ENCODE results near the gene EP400. TPM values are rescaled to one million over a fixed set of nuclear protein-coding genes. Genes with fewer than 3 reads are reported as not detected.
A peak's percentile ranks its signal among the peaks of the same experiment; 100 is the strongest.

The EP400 gene
- total and polyA plus RNA-seq, 4 donors = 11.4 to 47.8 (median 25.7) TPM

- Histone ChIP-seq H3K27me3 (ENCODE audit: control insufficient read depth in 3 of 3, insufficient read depth in 3 of 3, low read length in 2 of 3) (no peaks in the 10 kb centered on the region), H3K27ac (ENCODE audit: low read depth in 1 of 2, low read length in 1 of 2) (peak overlapping the region; percentile 89 to 91), H3K9ac (ENCODE audit: insufficient read depth in 1 of 2, low read length in 2 of 2) (no peak overlapping the region), H3K4me1 (ENCODE audit: control insufficient read depth in 5 of 5, insufficient read depth in 5 of 5, low read length in 5 of 5) (peaks cover 0 to 10% (median 0%) of the 10 kb centered on the region in 5 donors), H3K4me3 (peak overlapping the region; percentile 71), H3K36me3 (ENCODE audit: control insufficient read depth in 4 of 4, insufficient read depth in 4 of 4, low read length in 4 of 4) (peaks cover 8 to 11% (median 10%) of the 10 kb centered on the region in 4 donors), H3K9me3 (ENCODE audit: control insufficient read depth in 4 of 4, insufficient read depth in 3 of 4, low read length in 3 of 4) (no peaks in the 10 kb centered on the region)
- DNase-seq = peak in 1 of 3 donors; percentile 42
- WGBS, 2 donors = 29 to 33% methylated on average over 32 to 33 of the region's 33 CpGs
- TF ChIP-seq, protein P1, sequence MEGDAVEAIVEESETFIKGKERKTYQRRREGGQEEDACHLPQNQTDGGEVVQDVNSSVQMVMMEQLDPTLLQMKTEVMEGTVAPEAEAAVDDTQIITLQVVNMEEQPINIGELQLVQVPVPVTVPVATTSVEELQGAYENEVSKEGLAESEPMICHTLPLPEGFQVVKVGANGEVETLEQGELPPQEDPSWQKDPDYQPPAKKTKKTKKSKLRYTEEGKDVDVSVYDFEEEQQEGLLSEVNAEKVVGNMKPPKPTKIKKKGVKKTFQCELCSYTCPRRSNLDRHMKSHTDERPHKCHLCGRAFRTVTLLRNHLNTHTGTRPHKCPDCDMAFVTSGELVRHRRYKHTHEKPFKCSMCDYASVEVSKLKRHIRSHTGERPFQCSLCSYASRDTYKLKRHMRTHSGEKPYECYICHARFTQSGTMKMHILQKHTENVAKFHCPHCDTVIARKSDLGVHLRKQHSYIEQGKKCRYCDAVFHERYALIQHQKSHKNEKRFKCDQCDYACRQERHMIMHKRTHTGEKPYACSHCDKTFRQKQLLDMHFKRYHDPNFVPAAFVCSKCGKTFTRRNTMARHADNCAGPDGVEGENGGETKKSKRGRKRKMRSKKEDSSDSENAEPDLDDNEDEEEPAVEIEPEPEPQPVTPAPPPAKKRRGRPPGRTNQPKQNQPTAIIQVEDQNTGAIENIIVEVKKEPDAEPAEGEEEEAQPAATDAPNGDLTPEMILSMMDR (IDR thresholded peaks at IDR 0.05; ENCODE audit: control extremely low read depth, extremely low read depth) = no peak
- peak; percentile 4 for ATAC-seq (ENCODE audit: insufficient read depth, low FRiP score)
Observed at GRCh38 chr12:131928080-131928710, 21.5 kb upstream of the EP400 start.

DNA sequence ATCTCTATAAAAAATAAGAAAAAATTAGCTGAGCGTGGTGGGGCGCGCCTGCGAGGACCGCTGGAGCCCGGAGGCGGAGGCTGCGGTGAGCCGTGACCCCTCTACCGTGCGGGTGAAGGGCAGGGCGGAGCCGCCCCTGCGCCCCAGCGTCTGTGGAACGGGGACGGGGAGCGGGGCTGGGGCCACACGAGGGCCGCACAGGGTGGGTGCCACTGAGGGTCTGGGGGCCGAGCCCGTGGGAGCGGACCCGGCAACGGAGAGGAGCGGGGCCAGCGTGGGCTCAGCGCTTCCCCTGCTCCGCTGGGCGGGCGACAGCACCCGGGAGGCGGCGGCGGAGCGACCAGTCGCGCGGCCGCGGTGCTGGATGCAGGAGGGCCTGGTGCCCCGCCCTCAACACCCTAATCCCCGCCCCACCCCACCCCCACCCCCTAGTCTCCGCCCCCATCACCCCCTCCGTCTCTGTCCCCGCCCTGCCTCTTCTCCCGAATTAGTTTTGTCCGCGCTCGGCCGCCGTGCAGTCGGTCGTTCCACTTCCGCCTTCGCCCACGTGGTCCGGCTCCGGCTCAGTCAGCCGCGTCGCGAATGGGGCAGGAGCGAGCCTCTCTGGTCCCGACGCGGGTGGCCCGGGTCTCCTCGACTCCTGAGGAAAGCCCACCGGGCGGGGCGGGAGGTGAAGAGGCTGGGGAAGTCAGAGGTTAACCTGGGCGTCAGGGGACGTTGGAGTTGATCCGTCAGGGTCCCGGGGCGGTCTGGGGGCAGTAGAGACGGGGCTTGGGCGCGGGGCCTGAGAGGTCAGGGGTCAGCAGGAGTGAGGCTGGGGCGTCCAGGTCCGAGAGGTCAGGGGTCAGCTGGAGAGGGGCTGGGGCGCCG lies 20.8 kb upstream of the EP400 start, which contains the start of gene PUS1:
PUS1 (plus strand) TSS at position 566 of the 870 bp plus-strand sequence. CDS start 447 bp downstream, outside the sequence.
- Histone ChIP-seq H3K4me1 (ENCODE audit: control insufficient read depth in 5 of 5, insufficient read depth in 5 of 5, low read length in 5 of 5) (peaks cover 0 to 10% (median 0%) of the 10 kb centered on the region in 5 donors), H3K9me3 (ENCODE audit: control insufficient read depth in 4 of 4, insufficient read depth in 3 of 4, low read length in 3 of 4) (no peaks in the 10 kb centered on the region), H3K36me3 (ENCODE audit: control insufficient read depth in 4 of 4, insufficient read depth in 4 of 4, low read length in 4 of 4) (peaks cover 13 to 17% (median 15%) of the 10 kb centered on the region in 4 donors), H3K9ac (ENCODE audit: insufficient read depth in 1 of 2, low read length in 2 of 2) (no peak within 1 kb of the TSS), H3K27ac (ENCODE audit: low read depth in 1 of 2, low read length in 1 of 2) (peak within 1 kb of the TSS; percentile 89 to 91), H3K27me3 (ENCODE audit: control insufficient read depth in 3 of 3, insufficient read depth in 3 of 3, low read length in 2 of 3) (no peaks in the 10 kb centered on the region), H3K4me3 (peak within 1 kb of the TSS; percentile 95)
- TF ChIP-seq, protein P1 (IDR thresholded peaks at IDR 0.05; ENCODE audit: control extremely low read depth, extremely low read depth) = no peak
- DNase-seq (peak; percentile 96 to 97 (median 96)), ATAC-seq (ENCODE audit: insufficient read depth, low FRiP score) (peak; percentile 94)
- WGBS, 2 donors = 0% methylated on average over 46 to 83 of the region's 84 CpGs

- no peaks in the 10 kb centered on the region for H3K27me3 ChIP-seq (ENCODE audit: control insufficient read depth in 3 of 3, insufficient read depth in 3 of 3, low read length in 2 of 3)
- H3K9ac ChIP-seq (ENCODE audit: insufficient read depth in 1 of 2, low read length in 2 of 2) = no peak overlapping the region
- peak overlapping the region; percentile 95 for H3K4me3 ChIP-seq
- peaks cover 14 to 24% (median 18%) of the 10 kb centered on the region in 4 donors for H3K36me3 ChIP-seq (ENCODE audit: control insufficient read depth in 4 of 4, insufficient read depth in 4 of 4, low read length in 4 of 4)
- peak overlapping the region in 1 of 2 donors; percentile 13 for H3K27ac ChIP-seq (ENCODE audit: low read depth in 1 of 2, low read length in 1 of 2)
- 1 to 2% methylated on average over 64 to 87 of the region's 87 CpGs for WGBS, 2 donors
- TF ChIP-seq, protein P1 (IDR thresholded peaks at IDR 0.05; ENCODE audit: control extremely low read depth, extremely low read depth) = no peak
- peaks cover 0 to 10% (median 0%) of the 10 kb centered on the region in 5 donors for H3K4me1 ChIP-seq (ENCODE audit: control insufficient read depth in 5 of 5, insufficient read depth in 5 of 5, low read length in 5 of 5)
- peak; percentile 1 for ATAC-seq (ENCODE audit: insufficient read depth, low FRiP score)
- no peak for DNase-seq
- H3K9me3 ChIP-seq (ENCODE audit: control insufficient read depth in 4 of 4, insufficient read depth in 3 of 4, low read length in 3 of 4) = no peaks in the 10 kb centered on the region
Observed at GRCh38 chr12:131929581-131930456, 19.9 kb upstream of the EP400 start.
